Right lobe of liver (tissue), 6 donors: Measurements from ENCODE around the gene RAB34. TPM values are rescaled to one million over a fixed set of nuclear protein-coding genes. Genes with fewer than 3 reads are reported as not detected.
A peak's percentile ranks its signal among the peaks of the same experiment; 100 is the strongest.
"Not testable (repeated sequence)": the region's sequence is repeated elsewhere in the genome, so short reads cannot be mapped to it uniquely, and the experiment has no call there.

Experiments used
- ATAC-seq, 4 donors: fragments of 200-7000 bp; cut with Tn5 transposase; one replicate each; pipeline ENCODE4 v1.9.1; 2020; ENCODE audit warnings: mild to moderate bottlenecking in 4 of 4, moderate library complexity in 4 of 4
- DNase-seq, 3 donors: peaks; one replicate each; pipeline ENCODE4 v3.0.0-alpha.2; 2020
- H3K27ac ChIP-seq, 3 donors: fragments of 200-600 bp; one replicate each; pipeline ENCODE4 v1.8.0; 2022
- H3K27me3 ChIP-seq, 2 donors: fragments of 200-600 bp; one replicate each; pipeline ENCODE4 v1.8.0; 2022
- H3K36me3 ChIP-seq, 4 donors: fragments of 200-600 bp; sonication (generic) in 1 of 4; one replicate each; pipeline versions ENCODE4 v1.5.1 to v1.8.0; 2017 to 2022; ENCODE audit warnings: control low read depth in 1 of 4
- H3K4me1 ChIP-seq, 4 donors: fragments of 200-600 bp; sonication (generic) in 1 of 4; one replicate each; pipeline versions ENCODE4 v1.5.1 to v1.8.0; 2017 to 2022; ENCODE audit warnings: control low read depth in 1 of 4
- H3K4me3 ChIP-seq, 3 donors: fragments of 200-600 bp; one replicate each; pipeline ENCODE4 v1.8.0; 2022
- H3K9me3 ChIP-seq, 4 donors: fragments of 200-600 bp; sonication (generic) in 1 of 4; one replicate each; pipeline versions ENCODE4 v1.5.1 to v1.8.0; 2017 to 2022; ENCODE audit warnings: control low read depth in 1 of 4
- POLR2A ChIP-seq: fragments of 450-650 bp; IDR thresholded peaks from one replicate; pipeline ENCODE4 v1.6.1; 2017; ENCODE audit warnings: antibody characterized with exemption, mild to moderate bottlenecking
- WGBS: methylation state at CpG from one replicate; pipeline ENCODE4 v1.1.6; 2018; ENCODE audit warnings: low coverage, low lambda C conversion rate; ENCODE audit not compliant: insufficient coverage; ENCODE audit errors: missing lambda C conversion rate; 5-methylcytosine and 5-hydroxymethylcytosine counted together
- intact Hi-C, 2 donors: fragments of 100-400 bp; cut with DNase I; formaldehyde crosslinking; loops; one replicate each; pipeline versions ENCODE4 v1.11.2 to v1.14.1; 2022
- total RNA-seq, 6 experiments: library from RNA; depleted of rRNA in 2 of 6; stranded (reverse); fragments of >200 nt in 2 of 6; fragmentation: NEBNext Ultra II Directional in 3 of 6; extraction: Animal tissue kit (Norgen Biotek cat#: 25700) in 3 of 6; gene quantifications; one replicate each; pipeline versions ENCODE4 v1.1.0 to v1.2.4, GENCODE V29; 2016 to 2023
- TF ChIP-seq, protein P1 (sequence below), 4 donors: fragments of 200-600 bp in 3 of 4; fragments of 450-650 bp in 1 of 4; IDR thresholded peaks; one replicate each; pipeline versions ENCODE4 v1.5.1 to v1.8.0; 2016 to 2022; ENCODE audit warnings: antibody characterized with exemption in 4 of 4, mild to moderate bottlenecking in 2 of 4
- donor health status: DM: no; HTN: yes; CAD: no.
- donor health status: DM: no; HTN: no; CAD: no.
- donor health status: DM: no; HTN: no; CAD: no.
- donor health status: DM: no; HTN: yes; CAD: no.
- donor health status: DM: no; HTN: yes; CAD: no.

The RAB34 gene
- total RNA-seq, 6 experiments from 2014 or later: 2.5 to 12.5 (median 4.7) TPM

GRCh38 chr17:28722417-28723158 is 4.9 kb upstream of the RAB34 start:
- WGBS: 42% methylated on average over 3 of the region's 7 CpGs
- intact Hi-C loops: no loop called here
- H3K4me3 ChIP-seq: no peak overlapping the region

GRCh38 chr17:28720997-28721329 is 3.3 kb upstream of the RAB34 start:
- H3K9me3 ChIP-seq, ATAC-seq, intact Hi-C loops, DNase-seq, H3K27me3 ChIP-seq, H3K27ac ChIP-seq: not testable (repeated sequence)
- 38% methylated on average over 19 of the region's 19 CpGs for WGBS
- peaks cover 6 to 36% (median 23%) of the 10 kb centered on the region in 4 donors for H3K36me3 ChIP-seq
- peaks cover 0 to 27% (median 11%) of the 10 kb centered on the region in 4 donors for H3K4me1 ChIP-seq
- peak overlapping the region; percentile 81 to 99 (median 87) for H3K4me3 ChIP-seq

More at GRCh38 chr17:28722417-28723158, 4.9 kb upstream of the RAB34 start:
- TF ChIP-seq, protein P1, sequence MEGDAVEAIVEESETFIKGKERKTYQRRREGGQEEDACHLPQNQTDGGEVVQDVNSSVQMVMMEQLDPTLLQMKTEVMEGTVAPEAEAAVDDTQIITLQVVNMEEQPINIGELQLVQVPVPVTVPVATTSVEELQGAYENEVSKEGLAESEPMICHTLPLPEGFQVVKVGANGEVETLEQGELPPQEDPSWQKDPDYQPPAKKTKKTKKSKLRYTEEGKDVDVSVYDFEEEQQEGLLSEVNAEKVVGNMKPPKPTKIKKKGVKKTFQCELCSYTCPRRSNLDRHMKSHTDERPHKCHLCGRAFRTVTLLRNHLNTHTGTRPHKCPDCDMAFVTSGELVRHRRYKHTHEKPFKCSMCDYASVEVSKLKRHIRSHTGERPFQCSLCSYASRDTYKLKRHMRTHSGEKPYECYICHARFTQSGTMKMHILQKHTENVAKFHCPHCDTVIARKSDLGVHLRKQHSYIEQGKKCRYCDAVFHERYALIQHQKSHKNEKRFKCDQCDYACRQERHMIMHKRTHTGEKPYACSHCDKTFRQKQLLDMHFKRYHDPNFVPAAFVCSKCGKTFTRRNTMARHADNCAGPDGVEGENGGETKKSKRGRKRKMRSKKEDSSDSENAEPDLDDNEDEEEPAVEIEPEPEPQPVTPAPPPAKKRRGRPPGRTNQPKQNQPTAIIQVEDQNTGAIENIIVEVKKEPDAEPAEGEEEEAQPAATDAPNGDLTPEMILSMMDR (IDR thresholded peaks at IDR 0.05): no peak
- no peak for TF ChIP-seq POLR2A
- no peaks in the 10 kb centered on the region for H3K27me3 ChIP-seq
- peaks cover 0 to 29% (median 11%) of the 10 kb centered on the region in 4 donors for H3K4me1 ChIP-seq
- DNase-seq (no peak), ATAC-seq (no peak)
- H3K9me3 ChIP-seq: no peaks in the 10 kb centered on the region
- peaks cover 6 to 36% (median 23%) of the 10 kb centered on the region in 4 donors for H3K36me3 ChIP-seq
- no peak overlapping the region for H3K27ac ChIP-seq

- TF ChIP-seq, protein P1 (IDR thresholded peaks at IDR 0.05): no peak
- Histone ChIP-seq H3K4me3 (peak overlapping the region; percentile 81 to 99 (median 87)), H3K27me3 (no peaks in the 10 kb centered on the region), H3K27ac (peak overlapping the region; percentile 38 to 74 (median 67)), H3K36me3 (peaks cover 6 to 36% (median 23%) of the 10 kb centered on the region in 4 donors), H3K4me1 (peaks cover 0 to 23% (median 10%) of the 10 kb centered on the region in 4 donors), H3K9me3 (no peaks in the 10 kb centered on the region)
- 3% methylated on average over 22 of the region's 30 CpGs for WGBS
- intact Hi-C loops: no loop called here
- no peak for ATAC-seq
- DNase-seq: no peak
Measured at GRCh38 chr17:28720247-28720996, 2.8 kb upstream of the RAB34 start.

DNA sequence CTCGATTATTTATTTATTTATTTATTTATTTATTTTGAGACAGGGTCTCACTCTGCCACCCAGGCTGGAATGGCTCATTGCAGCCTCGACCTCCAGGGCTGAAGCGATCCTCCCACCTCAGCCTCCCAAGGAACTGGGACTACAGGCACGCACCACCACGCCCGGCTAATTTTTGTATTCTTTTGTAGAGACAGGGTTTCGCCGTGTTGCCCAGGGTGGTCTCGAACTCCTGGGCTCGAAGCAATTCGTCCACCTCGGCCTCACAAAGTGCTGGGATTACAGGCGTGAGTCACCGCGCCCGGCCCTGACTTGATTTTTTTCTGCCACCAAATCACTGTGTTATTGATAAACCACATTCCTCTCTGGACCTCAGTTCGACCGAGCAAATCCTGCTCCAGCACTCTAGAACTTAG is 1.4 kb upstream of the RAB34 start:
- Histone ChIP-seq H3K9me3 (no peaks in the 10 kb centered on the region), H3K4me1 (peaks cover 0 to 20% (median 7%) of the 10 kb centered on the region in 4 donors), H3K27me3 (no peaks in the 10 kb centered on the region), H3K4me3 (peak overlapping the region; percentile 81 to 99 (median 87)), H3K27ac (peak overlapping the region; percentile 38 to 74 (median 67)), H3K36me3 (peaks cover 6 to 31% (median 20%) of the 10 kb centered on the region in 4 donors)
- ATAC-seq (no peak), DNase-seq (no peak)
- WGBS: 30% methylated on average over 18 of the region's 18 CpGs
- intact Hi-C loops: no loop called here
- TF ChIP-seq, protein P1 (IDR thresholded peaks at IDR 0.05): no peak
- no peak for TF ChIP-seq POLR2A
